ENCODE results near the gene NAPEPLD.
"Not testable (repeated sequence)": the region's sequence is repeated elsewhere in the genome, so short reads cannot be mapped to it uniquely, and the experiment has no call there.

Gene NAPEPLD

DNA sequence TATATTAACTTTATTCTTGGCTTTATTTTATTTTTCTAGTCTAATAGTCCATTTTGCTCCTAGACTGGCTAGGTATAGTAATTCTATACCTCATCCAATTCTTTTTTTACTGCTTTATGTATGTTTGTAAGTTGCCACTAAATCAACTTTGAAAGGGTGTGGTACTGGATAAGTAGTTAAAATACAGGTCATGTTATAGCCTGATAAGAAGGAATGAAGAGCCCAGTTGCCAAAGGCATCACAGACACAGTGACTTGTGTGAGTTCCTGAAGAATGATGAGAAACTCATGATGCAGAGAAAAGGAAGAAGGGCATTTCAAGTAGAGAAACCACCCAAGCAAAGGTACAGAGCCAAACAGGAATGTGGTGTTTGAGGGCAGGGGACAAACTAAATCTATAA, 27.3 kb downstream of the NAPEPLD start:
- H3K4me3 ChIP-seq (ENCODE audit: low read depth, low read length): no peak overlapping the region
- H3K9me3 ChIP-seq (ENCODE audit: control insufficient read depth, insufficient read depth, low read depth, low read length): no peaks in the 10 kb centered on the region
- H3K4me1 ChIP-seq (ENCODE audit: control insufficient read depth, insufficient read depth, low read length): no peaks in the 10 kb centered on the region
- H3K27ac ChIP-seq (ENCODE audit: low read depth, low read length): no peak overlapping the region
- H3K27me3 ChIP-seq (ENCODE audit: control insufficient read depth, insufficient read depth, low read length): no peaks in the 10 kb centered on the region
- H3K36me3 ChIP-seq (ENCODE audit: control insufficient read depth, insufficient read depth, low read length): peaks cover 22% of the 10 kb centered on the region
- H3K9ac ChIP-seq (ENCODE audit: low read length): no peak overlapping the region

DNA sequence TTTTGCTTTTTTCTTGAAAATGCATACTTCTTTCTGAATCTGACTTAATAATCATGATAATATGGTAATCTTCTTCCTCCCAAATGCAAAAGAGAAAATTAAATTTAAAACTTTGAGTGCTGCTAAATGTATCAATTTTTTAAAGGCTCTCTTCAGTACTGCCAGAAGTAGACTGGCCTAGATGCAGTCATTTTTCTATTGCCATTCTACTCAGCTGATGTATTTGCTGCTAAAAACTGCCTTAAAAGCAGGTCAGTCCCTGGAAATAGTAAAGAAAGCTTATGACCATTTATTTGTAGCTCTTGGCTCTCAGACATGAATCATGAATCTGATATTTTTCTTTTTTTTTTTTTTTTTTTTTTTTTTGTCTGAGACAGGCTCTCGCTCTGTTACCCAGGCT, 28.5 kb downstream of the NAPEPLD start:
- H3K27me3 ChIP-seq (ENCODE audit: control insufficient read depth, insufficient read depth, low read length): no peaks in the 10 kb centered on the region
- H3K9me3 ChIP-seq (ENCODE audit: control insufficient read depth, insufficient read depth, low read depth, low read length): no peaks in the 10 kb centered on the region
- H3K4me3 ChIP-seq (ENCODE audit: low read depth, low read length): no peak overlapping the region
- no peaks in the 10 kb centered on the region for H3K4me1 ChIP-seq (ENCODE audit: control insufficient read depth, insufficient read depth, low read length)
- H3K9ac ChIP-seq (ENCODE audit: low read length): no peak overlapping the region
- H3K36me3 ChIP-seq (ENCODE audit: control insufficient read depth, insufficient read depth, low read length): peaks cover 19% of the 10 kb centered on the region
- H3K27ac ChIP-seq (ENCODE audit: low read depth, low read length): no peak overlapping the region

- Histone ChIP-seq H3K9me3 (ENCODE audit: control insufficient read depth, insufficient read depth, low read depth, low read length) (no peaks in the 10 kb centered on the region), H3K9ac (ENCODE audit: low read length) (no peak overlapping the region), H3K27me3 (ENCODE audit: control insufficient read depth, insufficient read depth, low read length) (no peaks in the 10 kb centered on the region), H3K4me1 (ENCODE audit: control insufficient read depth, insufficient read depth, low read length) (no peaks in the 10 kb centered on the region), H3K36me3 (ENCODE audit: control insufficient read depth, insufficient read depth, low read length) (peaks cover 19% of the 10 kb centered on the region), H3K27ac (ENCODE audit: low read depth, low read length) (no peak overlapping the region), H3K4me3 (ENCODE audit: low read depth, low read length) (no peak overlapping the region)
Measured at GRCh38 chr7:103119791-103120291, 29.1 kb downstream of the NAPEPLD start.

DNA sequence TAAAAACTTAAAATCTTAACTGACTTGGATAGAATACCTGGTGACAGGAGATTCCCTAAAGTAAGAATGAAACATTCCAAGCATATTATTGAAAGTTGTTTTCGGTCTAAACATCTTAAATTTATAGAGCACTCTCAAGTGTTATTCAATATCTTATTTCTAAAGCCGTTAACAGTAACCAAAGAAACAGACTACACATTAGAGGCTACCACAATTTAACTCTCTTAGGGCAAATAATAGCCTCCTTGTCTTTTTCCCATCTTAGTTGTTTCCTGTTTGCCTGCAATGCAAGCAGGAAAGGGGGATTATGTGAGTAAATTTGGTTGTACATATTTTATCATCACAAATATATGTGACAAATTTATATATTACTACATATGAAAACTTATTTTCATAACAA, 31.4 kb downstream of the NAPEPLD start:
- Histone ChIP-seq H3K27me3 (ENCODE audit: control insufficient read depth, insufficient read depth, low read length) (no peaks in the 10 kb centered on the region), H3K9me3 (ENCODE audit: control insufficient read depth, insufficient read depth, low read depth, low read length) (no peaks in the 10 kb centered on the region), H3K27ac (ENCODE audit: low read depth, low read length) (no peak overlapping the region), H3K4me1 (ENCODE audit: control insufficient read depth, insufficient read depth, low read length) (no peaks in the 10 kb centered on the region), H3K4me3 (ENCODE audit: low read depth, low read length) (no peak overlapping the region), H3K9ac (ENCODE audit: low read length) (no peak overlapping the region), H3K36me3 (ENCODE audit: control insufficient read depth, insufficient read depth, low read length) (peaks cover 17% of the 10 kb centered on the region)

DNA sequence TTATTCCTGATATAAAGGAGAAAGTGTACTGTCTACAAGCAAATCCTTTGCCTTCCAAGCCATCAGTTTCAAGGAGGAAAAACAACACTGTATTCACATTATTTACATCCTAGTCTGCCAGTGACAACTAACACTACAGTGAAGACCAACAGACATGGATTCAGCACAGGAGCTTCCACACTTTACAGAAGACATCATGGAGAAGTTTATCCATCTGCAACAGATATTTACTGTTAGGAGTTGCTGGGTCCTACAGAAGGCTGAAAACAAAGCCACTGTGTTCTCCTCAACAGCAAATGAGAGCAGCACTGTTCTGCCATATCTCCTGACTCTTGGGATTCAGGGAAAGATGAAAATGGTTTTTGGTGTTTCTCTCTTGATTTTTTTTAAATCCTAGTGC, 31.9 kb downstream of the NAPEPLD start:
- no peaks in the 10 kb centered on the region for H3K27me3 ChIP-seq (ENCODE audit: control insufficient read depth, insufficient read depth, low read length)
- H3K9me3 ChIP-seq (ENCODE audit: control insufficient read depth, insufficient read depth, low read depth, low read length): no peaks in the 10 kb centered on the region
- H3K9ac ChIP-seq (ENCODE audit: low read length): no peak overlapping the region
- peaks cover 17% of the 10 kb centered on the region for H3K36me3 ChIP-seq (ENCODE audit: control insufficient read depth, insufficient read depth, low read length)
- no peak overlapping the region for H3K27ac ChIP-seq (ENCODE audit: low read depth, low read length)
- no peaks in the 10 kb centered on the region for H3K4me1 ChIP-seq (ENCODE audit: control insufficient read depth, insufficient read depth, low read length)
- H3K4me3 ChIP-seq (ENCODE audit: low read depth, low read length): no peak overlapping the region

- Histone ChIP-seq H3K27ac (ENCODE audit: low read depth, low read length) (no peak overlapping the region), H3K9ac (ENCODE audit: low read length) (no peak overlapping the region), H3K36me3 (ENCODE audit: control insufficient read depth, insufficient read depth, low read length) (peaks cover 15% of the 10 kb centered on the region), H3K4me3 (ENCODE audit: low read depth, low read length) (no peak overlapping the region), H3K27me3 (ENCODE audit: control insufficient read depth, insufficient read depth, low read length) (no peaks in the 10 kb centered on the region), H3K9me3 (ENCODE audit: control insufficient read depth, insufficient read depth, low read depth, low read length) (no peaks in the 10 kb centered on the region), H3K4me1 (ENCODE audit: control insufficient read depth, insufficient read depth, low read length) (no peaks in the 10 kb centered on the region)
Measured at GRCh38 chr7:103116511-103116910, 32.4 kb downstream of the NAPEPLD start.

DNA sequence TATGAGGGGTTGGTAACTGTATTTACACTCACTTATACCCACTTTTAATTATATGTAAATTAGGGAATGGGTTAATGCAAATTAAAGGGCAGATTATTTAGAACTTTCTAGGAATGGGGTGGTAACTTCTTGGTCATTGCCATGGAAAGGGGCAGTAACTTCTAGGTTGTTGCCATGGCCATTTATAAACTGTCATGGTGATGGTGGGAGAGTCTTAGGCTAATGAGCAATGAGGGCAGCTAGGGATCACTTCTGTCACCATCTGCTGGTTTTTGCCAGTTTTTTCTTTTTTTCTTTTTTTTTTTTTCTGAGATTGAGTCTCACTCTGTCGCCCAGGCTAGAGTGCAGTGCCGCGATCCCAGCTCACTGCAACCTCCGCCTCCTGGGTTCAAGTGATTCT, 33.1 kb downstream of the NAPEPLD start:
- no peaks in the 10 kb centered on the region for H3K27me3 ChIP-seq (ENCODE audit: control insufficient read depth, insufficient read depth, low read length)
- peaks cover 7% of the 10 kb centered on the region for H3K36me3 ChIP-seq (ENCODE audit: control insufficient read depth, insufficient read depth, low read length)
- no peak overlapping the region for H3K4me3 ChIP-seq (ENCODE audit: low read depth, low read length)
- no peak overlapping the region for H3K9ac ChIP-seq (ENCODE audit: low read length)
- no peaks in the 10 kb centered on the region for H3K9me3 ChIP-seq (ENCODE audit: control insufficient read depth, insufficient read depth, low read depth, low read length)
- H3K27ac ChIP-seq (ENCODE audit: low read depth, low read length): no peak overlapping the region
- H3K4me1 ChIP-seq (ENCODE audit: control insufficient read depth, insufficient read depth, low read length): no peaks in the 10 kb centered on the region

DNA sequence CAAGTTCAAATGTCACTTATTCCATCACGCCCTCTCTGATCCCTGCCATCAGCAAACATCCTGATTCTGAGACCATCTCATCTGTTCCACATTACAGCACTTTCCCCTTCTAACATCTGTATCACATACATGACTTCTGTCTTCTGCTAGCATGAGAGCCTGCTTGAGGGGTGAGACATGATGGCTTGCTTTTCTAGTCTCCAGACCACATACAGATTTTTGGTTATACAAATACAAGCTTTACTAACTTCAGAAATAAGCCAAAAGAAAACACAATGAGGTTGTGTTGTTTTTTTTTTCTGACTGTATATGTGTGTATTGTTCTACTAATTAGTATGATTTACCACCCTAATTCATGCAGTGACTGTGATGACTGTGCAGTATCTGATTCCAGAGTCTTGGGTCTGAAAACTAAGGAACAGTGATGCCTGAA, 34.3 kb downstream of the NAPEPLD start:
- no peak overlapping the region for H3K27ac ChIP-seq (ENCODE audit: low read depth, low read length)
- no peaks in the 10 kb centered on the region for H3K9me3 ChIP-seq (ENCODE audit: control insufficient read depth, insufficient read depth, low read depth, low read length)
- H3K36me3 ChIP-seq (ENCODE audit: control insufficient read depth, insufficient read depth, low read length): peaks cover 3% of the 10 kb centered on the region; the same call in 1 of the 2 replicates
- no peak overlapping the region for H3K9ac ChIP-seq (ENCODE audit: low read length)
- no peaks in the 10 kb centered on the region for H3K4me1 ChIP-seq (ENCODE audit: control insufficient read depth, insufficient read depth, low read length)
- H3K4me3 ChIP-seq (ENCODE audit: low read depth, low read length): no peak overlapping the region
- H3K27me3 ChIP-seq (ENCODE audit: control insufficient read depth, insufficient read depth, low read length): no peaks in the 10 kb centered on the region

DNA sequence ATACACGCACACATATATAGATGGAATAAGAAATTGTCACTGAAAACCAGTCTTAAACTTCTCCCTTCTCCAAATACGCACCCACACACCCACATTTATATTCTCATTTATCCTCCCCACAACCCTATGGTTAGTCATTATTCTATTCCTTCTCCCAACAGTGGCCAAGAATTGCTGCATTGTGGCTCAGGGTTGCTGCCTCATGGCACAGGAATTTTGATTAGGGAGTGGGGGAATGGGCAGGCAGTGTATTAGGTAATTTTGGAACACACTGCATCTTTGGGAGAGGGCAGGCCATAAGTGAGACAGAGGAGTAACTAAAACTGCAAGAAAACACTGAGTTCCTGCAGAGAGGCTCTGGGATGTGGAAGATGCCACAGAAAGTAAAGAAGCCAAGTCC, 35.7 kb downstream of the NAPEPLD start:
- H3K9ac ChIP-seq (ENCODE audit: low read length): no peak overlapping the region
- H3K4me1 ChIP-seq (ENCODE audit: control insufficient read depth, insufficient read depth, low read length): no peaks in the 10 kb centered on the region
- no peaks in the 10 kb centered on the region for H3K27me3 ChIP-seq (ENCODE audit: control insufficient read depth, insufficient read depth, low read length)
- no peak overlapping the region for H3K4me3 ChIP-seq (ENCODE audit: low read depth, low read length)
- no peaks in the 10 kb centered on the region for H3K36me3 ChIP-seq (ENCODE audit: control insufficient read depth, insufficient read depth, low read length)
- no peak overlapping the region for H3K27ac ChIP-seq (ENCODE audit: low read depth, low read length)
- H3K9me3 ChIP-seq (ENCODE audit: control insufficient read depth, insufficient read depth, low read depth, low read length): no peaks in the 10 kb centered on the region

DNA sequence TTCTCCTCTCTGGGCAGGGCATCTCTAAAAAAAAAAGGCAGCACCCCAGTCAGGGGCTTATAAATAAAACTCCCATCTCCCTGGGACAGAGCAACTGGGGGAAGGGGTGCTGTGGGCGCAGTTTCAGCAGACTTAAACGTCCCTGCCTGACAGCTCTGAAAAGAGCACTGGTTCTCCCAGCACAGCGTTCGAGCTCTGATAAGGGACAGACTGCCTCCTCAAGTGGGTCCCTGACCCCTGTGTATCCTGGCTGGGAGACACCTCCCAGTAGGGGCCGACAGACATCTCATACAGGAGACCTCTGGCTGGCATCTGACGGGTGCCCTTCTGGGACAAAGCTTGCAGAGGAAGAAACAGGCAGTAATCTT, 42.2 kb downstream of the NAPEPLD start:
- H3K9ac ChIP-seq (ENCODE audit: low read length); H3K27me3 ChIP-seq (ENCODE audit: control insufficient read depth, insufficient read depth, low read length); H3K4me3 ChIP-seq (ENCODE audit: low read depth, low read length); H3K27ac ChIP-seq (ENCODE audit: low read depth, low read length); H3K36me3 ChIP-seq (ENCODE audit: control insufficient read depth, insufficient read depth, low read length); H3K9me3 ChIP-seq (ENCODE audit: control insufficient read depth, insufficient read depth, low read depth, low read length): not testable (repeated sequence)
- peaks cover 12% of the 10 kb centered on the region for H3K4me1 ChIP-seq (ENCODE audit: control insufficient read depth, insufficient read depth, low read length)

DNA sequence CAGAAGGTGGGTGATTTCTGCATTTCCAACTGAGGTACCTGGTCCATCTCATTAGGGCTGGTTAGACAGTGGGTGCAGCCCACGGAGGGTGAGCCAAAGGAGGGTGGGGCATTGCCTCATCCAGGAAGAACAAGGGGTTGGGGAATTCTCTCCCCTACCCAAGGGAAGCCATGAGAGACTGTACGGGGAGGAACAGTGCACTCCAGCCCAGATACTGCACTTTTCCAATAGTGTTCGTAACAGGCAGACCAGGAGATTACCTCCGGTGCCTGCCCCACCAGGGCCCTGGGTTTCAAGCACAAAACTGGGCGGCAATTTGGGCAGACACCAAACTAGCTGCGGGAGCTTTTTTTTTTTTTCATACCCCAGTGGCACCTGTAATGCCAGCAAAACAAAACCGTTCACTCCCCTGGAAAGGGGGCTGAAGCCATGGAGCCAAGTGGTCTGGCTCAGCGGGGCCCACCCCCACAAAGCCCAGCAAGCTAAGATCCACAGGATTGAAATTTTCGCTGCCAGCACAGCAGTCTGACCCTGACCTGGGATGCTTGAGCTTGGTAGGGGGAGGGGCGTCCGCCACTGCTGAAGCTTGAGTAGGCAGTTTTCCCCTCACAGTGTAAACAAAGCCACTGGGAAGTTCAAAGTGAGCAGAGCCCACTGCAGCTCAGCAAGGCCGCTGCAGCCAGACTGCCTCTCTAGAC, 42.7 kb downstream of the NAPEPLD start:
- H3K4me1 ChIP-seq (ENCODE audit: control insufficient read depth, insufficient read depth, low read length): peaks cover 12% of the 10 kb centered on the region
- H3K9ac ChIP-seq (ENCODE audit: low read length): no peak overlapping the region
- no peaks in the 10 kb centered on the region for H3K27me3 ChIP-seq (ENCODE audit: control insufficient read depth, insufficient read depth, low read length)
- no peaks in the 10 kb centered on the region for H3K9me3 ChIP-seq (ENCODE audit: control insufficient read depth, insufficient read depth, low read depth, low read length)
- H3K4me3 ChIP-seq (ENCODE audit: low read depth, low read length): no peak overlapping the region
- peaks cover 8% of the 10 kb centered on the region; the same call in 1 of the 2 replicates for H3K36me3 ChIP-seq (ENCODE audit: control insufficient read depth, insufficient read depth, low read length)
- no peak overlapping the region for H3K27ac ChIP-seq (ENCODE audit: low read depth, low read length)
